ENCODE data around the gene NAPB. TPM values are rescaled to one million over a fixed set of nuclear protein-coding genes. Genes with fewer than 3 reads are reported as not detected.

The NAPB gene
- polyA plus RNA-seq, 2 of the 4 experiments (the other 2 are of a cell fraction), result 6.2 to 12.7 TPM

DNA sequence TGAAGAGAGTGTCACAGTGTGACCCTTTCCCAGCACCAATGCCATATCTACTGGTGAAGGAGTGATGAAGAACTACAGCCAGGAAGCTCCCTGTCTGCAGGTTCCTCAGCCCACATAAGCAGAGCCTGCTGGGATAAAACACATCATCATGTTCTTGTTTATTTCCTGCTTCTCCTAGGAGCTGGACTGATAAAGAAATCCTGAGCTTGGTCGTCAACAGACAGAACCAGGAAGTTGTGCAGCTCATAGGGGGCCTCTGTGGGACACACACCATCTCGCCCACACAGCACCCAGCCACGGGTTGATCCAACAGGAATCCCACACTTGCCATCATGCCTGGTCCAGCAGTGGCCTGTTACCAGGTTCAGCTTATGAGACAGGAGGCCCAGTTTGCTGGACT, 15.4 kb upstream of the NAPB start:
- DNase-seq (ENCODE audit: low read depth in 1 of 2, low spot score in 1 of 2) (no peak), FAIRE-seq (no peak), ATAC-seq (no peak; a peak in 1 of 6 replicates)
- WGBS (ENCODE audit: missing lambda C conversion rate), result 47% methylated on average over 3 of the region's 3 CpGs
- ChIA-PET CTCF (interaction anchor here (1.2 to 2.4 kb wide), 4 partner anchors 68 to 216 kb away, joined by 3 to 11 read pairs (median 3); no protein-coding TSS in a partner anchor), POLR2A (interaction anchor here (1.2 kb wide), 1 partner anchor 15 kb away, joined by 3 read pairs; the partner anchor contains the start of gene NAPB)
- Histone ChIP-seq H3K4me2 (no peak overlapping the region), H3K27ac (no peak overlapping the region), H3K9me3 (no peaks in the 10 kb centered on the region), H3K4me3 (no peak overlapping the region), H3K4me1 (no peaks in the 10 kb centered on the region)
- TF ChIP-seq CHD2 (IDR thresholded peaks at IDR 0.05; ENCODE audit: low read length, partially characterized antibody), result no peak
- TF ChIP-seq, protein P1, sequence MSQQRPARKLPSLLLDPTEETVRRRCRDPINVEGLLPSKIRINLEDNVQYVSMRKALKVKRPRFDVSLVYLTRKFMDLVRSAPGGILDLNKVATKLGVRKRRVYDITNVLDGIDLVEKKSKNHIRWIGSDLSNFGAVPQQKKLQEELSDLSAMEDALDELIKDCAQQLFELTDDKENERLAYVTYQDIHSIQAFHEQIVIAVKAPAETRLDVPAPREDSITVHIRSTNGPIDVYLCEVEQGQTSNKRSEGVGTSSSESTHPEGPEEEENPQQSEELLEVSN (IDR thresholded peaks at IDR 0.05; ENCODE audit: borderline replicate concordance, low read depth), result no peak
- TF ChIP-seq CHD4 (IDR thresholded peaks at IDR 0.05; ENCODE audit: borderline replicate concordance), result no peak
- no peak for TF ChIP-seq CBX8 (IDR thresholded peaks at IDR 0.05)
- TF ChIP-seq NPAS2 (CRISPR knock-in tag; IDR thresholded peaks at IDR 0.05; ENCODE audit: borderline replicate concordance), result no peak
- no peak for TF ChIP-seq RFX5 (IDR thresholded peaks at IDR 0.05)
- no peak for TF ChIP-seq REST (IDR thresholded peaks at IDR 0.05)
- TF ChIP-seq KDM1A (IDR thresholded peaks at IDR 0.05; ENCODE audit: low read depth), result no peak
- no peak for TF ChIP-seq HDAC2 (IDR thresholded peaks at IDR 0.05)
- TF ChIP-seq, protein P2, sequence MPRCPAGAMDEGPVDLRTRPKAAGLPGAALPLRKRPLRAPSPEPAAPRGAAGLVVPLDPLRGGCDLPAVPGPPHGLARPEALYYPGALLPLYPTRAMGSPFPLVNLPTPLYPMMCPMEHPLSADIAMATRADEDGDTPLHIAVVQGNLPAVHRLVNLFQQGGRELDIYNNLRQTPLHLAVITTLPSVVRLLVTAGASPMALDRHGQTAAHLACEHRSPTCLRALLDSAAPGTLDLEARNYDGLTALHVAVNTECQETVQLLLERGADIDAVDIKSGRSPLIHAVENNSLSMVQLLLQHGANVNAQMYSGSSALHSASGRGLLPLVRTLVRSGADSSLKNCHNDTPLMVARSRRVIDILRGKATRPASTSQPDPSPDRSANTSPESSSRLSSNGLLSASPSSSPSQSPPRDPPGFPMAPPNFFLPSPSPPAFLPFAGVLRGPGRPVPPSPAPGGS (IDR thresholded peaks at IDR 0.05), result no peak
- TF ChIP-seq BHLHE40 (IDR thresholded peaks at IDR 0.05; ENCODE audit: low read depth, low read length), result no peak
- TF ChIP-seq HEYL (CRISPR knock-in tag; IDR thresholded peaks at IDR 0.05), result no peak
- TF ChIP-seq POLR2AphosphoS2 (conservative IDR thresholded peaks at IDR 0.05; ENCODE audit: low read length), result no peak
- no peak for TF ChIP-seq HOXB5 (CRISPR knock-in tag; IDR thresholded peaks at IDR 0.05)
- TF ChIP-seq PHF8 (IDR thresholded peaks at IDR 0.05; ENCODE audit: borderline replicate concordance, low read depth), result no peak
- TF ChIP-seq JUNB (IDR thresholded peaks at IDR 0.05), result no peak
- no peak for TF ChIP-seq MAX (IDR thresholded peaks at IDR 0.05)
- no peak for TF ChIP-seq FOSL2 (IDR thresholded peaks at IDR 0.05)
- no peak for TF ChIP-seq FOSL2 (CRISPR knock-in tag; IDR thresholded peaks at IDR 0.05)
- TF ChIP-seq ZFP36 (IDR thresholded peaks at IDR 0.05; ENCODE audit: borderline replicate concordance, partially characterized antibody), result no peak

- H3K4me1 ChIP-seq, result no peaks in the 10 kb centered on the region
- FAIRE-seq (no peak), DNase-seq (ENCODE audit: low read depth in 1 of 2, low spot score in 1 of 2) (no peak), ATAC-seq (no peak)
- no peaks in the 10 kb centered on the region for H3K9me3 ChIP-seq
- WGBS (ENCODE audit: missing lambda C conversion rate), result 54% methylated on average over 11 of the region's 11 CpGs
- ChIA-PET POLR2A (interaction anchor here (1.2 kb wide), 1 partner anchor 14 kb away, joined by 3 read pairs; the partner anchor contains the start of gene NAPB), CTCF (interaction anchor here (0.9 to 2.4 kb wide), 5 partner anchors 67 to 230 kb away, joined by 3 to 11 read pairs (median 3); no protein-coding TSS in a partner anchor)
- no peak overlapping the region for H3K4me2 ChIP-seq
- no peak for TF ChIP-seq RFX5 (IDR thresholded peaks at IDR 0.05)
- no peak overlapping the region for H3K27ac ChIP-seq
- no peak overlapping the region for H3K4me3 ChIP-seq
Observed at GRCh38 chr20:23435626-23436539, 14.6 kb upstream of the NAPB start.

Measured in A549 (cell line).